HTERT RPE-1 (cell line): ENCODE results near the gene CYBB.
"Not testable (repeated sequence)": the region's sequence is repeated elsewhere in the genome, so short reads cannot be mapped to it uniquely, and the experiment has no call there.

Source experiments
- in situ Hi-C: fragments of 300-500 bp; cut with MboI; formaldehyde crosslinking; loops from 4 replicates; pipeline ENCODE4 v1.14.3; 2020; ENCODE audit warnings: low sequenced_read_pairs

CYBB gene

GRCh38 chrX:37779857-37780256, at the start of gene CYBB:
CYBB (plus strand) TSS chrX:37780059; CDS start chrX:37780078, 19 bp downstream.
- in situ Hi-C loops = no loop called here

GRCh38 chrX:37745354-37745753, 34.5 kb upstream of the CYBB start:
- in situ Hi-C loops = no loop called here

GRCh38 chrX:37745835-37746217, 34.0 kb upstream of the CYBB start:
- in situ Hi-C loops = no loop called here

GRCh38 chrX:37746218-37746941, 33.5 kb upstream of the CYBB start:
- in situ Hi-C loops = no loop called here

- in situ Hi-C loops = no loop called here
These were observed 32.9 kb upstream of the CYBB start for GRCh38 chrX:37746951-37747350.

GRCh38 chrX:37752281-37752680, 27.6 kb upstream of the CYBB start:
- in situ Hi-C loops = no loop called here

GRCh38 chrX:37752936-37753335, 26.9 kb upstream of the CYBB start:
- in situ Hi-C loops = no loop called here

- in situ Hi-C loops = no loop called here
These were observed 26.5 kb upstream of the CYBB start for GRCh38 chrX:37753384-37753783.

GRCh38 chrX:37754516-37754915, 25.3 kb upstream of the CYBB start:
- in situ Hi-C loops = no loop called here

- in situ Hi-C loops = no loop called here
These were observed 24.8 kb upstream of the CYBB start for GRCh38 chrX:37755025-37755424.

GRCh38 chrX:37757082-37757481, 22.8 kb upstream of the CYBB start:
- in situ Hi-C loops = no loop called here

- in situ Hi-C loops = no loop called here
These were observed 20.5 kb upstream of the CYBB start for GRCh38 chrX:37759351-37759750.

- in situ Hi-C loops = no loop called here
These were observed 19.9 kb upstream of the CYBB start for GRCh38 chrX:37759878-37760418.

- in situ Hi-C loops = no loop called here
These were observed 16.5 kb upstream of the CYBB start for GRCh38 chrX:37763400-37763799.

GRCh38 chrX:37765507-37765906, 14.4 kb upstream of the CYBB start:
- in situ Hi-C loops = no loop called here

GRCh38 chrX:37767430-37767829, 12.4 kb upstream of the CYBB start:
- in situ Hi-C loops = no loop called here

- in situ Hi-C loops = not testable (repeated sequence)
These were observed 11.0 kb upstream of the CYBB start for GRCh38 chrX:37768866-37769265.

- in situ Hi-C loops = no loop called here
These were observed 3.4 kb upstream of the CYBB start for GRCh38 chrX:37776283-37776986.

GRCh38 chrX:37776987-37777325, 2.9 kb upstream of the CYBB start:
- in situ Hi-C loops = no loop called here

GRCh38 chrX:37781081-37781480, 1.2 kb downstream of the CYBB start:
- in situ Hi-C loops = no loop called here

- in situ Hi-C loops = no loop called here
These were observed 2.0 kb downstream of the CYBB start for GRCh38 chrX:37781814-37782213.

GRCh38 chrX:37782359-37782758, 2.5 kb downstream of the CYBB start:
- in situ Hi-C loops = no loop called here
